Neural progenitor cell (in vitro differentiated cells): ENCODE results near the gene PROCR.

Source experiments
- CTCF ChIP-seq: fragments of 200-600 bp; sonication (generic); IDR thresholded peaks from 2 replicates; pipeline ENCODE4 v1.5.1; 2017; ENCODE audit warnings: antibody characterized with exemption, mild to moderate bottlenecking
- EZH2phosphoT487 ChIP-seq: fragments of 200-600 bp; sonication (generic); IDR thresholded peaks from 2 replicates; pipeline ENCODE4 v1.6.1; 2017; ENCODE audit warnings: antibody characterized with exemption

- no peak for TF ChIP-seq EZH2phosphoT487
- TF ChIP-seq CTCF = no peak
These were observed 15.8 kb downstream of the PROCR start for GRCh38 chr20:35187584-35188190.
